Skeletal muscle satellite cell (primary cell): ENCODE data around the gene IL10.
"Not testable (repeated sequence)": the region's sequence is repeated elsewhere in the genome, so short reads cannot be mapped to it uniquely, and the experiment has no call there.

ENCODE experiments used
- H3K27me3 ChIP-seq: 2 replicates; pipeline ENCODE4 v1.7.0; 2013; ENCODE audit warnings: low read length; ENCODE audit not compliant: control insufficient read depth, insufficient read depth
- H3K36me3 ChIP-seq: 2 replicates; pipeline ENCODE4 v1.7.0; 2013; ENCODE audit warnings: mild to moderate bottlenecking, control low read depth, low read length; ENCODE audit not compliant: insufficient read depth
- H3K4me1 ChIP-seq: 2 replicates; pipeline ENCODE4 v1.7.0; 2013; ENCODE audit warnings: low read length; ENCODE audit not compliant: control insufficient read depth, insufficient read depth
- H3K4me2 ChIP-seq: 2 replicates; pipeline ENCODE4 v1.7.0; 2013; ENCODE audit warnings: mild to moderate bottlenecking, low read length
- H3K4me3 ChIP-seq: 2 replicates; pipeline ENCODE4 v1.7.0; 2013; ENCODE audit warnings: low read length
- H3K9ac ChIP-seq: 2 replicates; pipeline ENCODE4 v1.7.0; 2013; ENCODE audit warnings: mild to moderate bottlenecking, low read depth, low read length, moderate library complexity
- H3K9me3 ChIP-seq: replicated peaks from 2 replicates; pipeline ENCODE4 v1.7.0; 2013; ENCODE audit warnings: mild to moderate bottlenecking, control low read depth, low read length

Gene IL10

GRCh38 chr1:206790502-206791250, 18.4 kb upstream of the IL10 start:
- no peak overlapping the region for H3K4me3 ChIP-seq
- H3K27me3 ChIP-seq = peaks cover 10% of the 10 kb centered on the region
- no peak overlapping the region for H3K9ac ChIP-seq
- peaks cover 9% of the 10 kb centered on the region for H3K4me1 ChIP-seq
- no peak overlapping the region for H3K4me2 ChIP-seq
- H3K9me3 ChIP-seq = no peaks in the 10 kb centered on the region
- no peaks in the 10 kb centered on the region for H3K36me3 ChIP-seq

- Histone ChIP-seq H3K9ac (no peak overlapping the region), H3K27me3 (peaks cover 10% of the 10 kb centered on the region), H3K36me3 (no peaks in the 10 kb centered on the region), H3K4me1 (peaks cover 9% of the 10 kb centered on the region), H3K4me3 (no peak overlapping the region), H3K9me3 (no peaks in the 10 kb centered on the region), H3K4me2 (no peak overlapping the region)
Observed at GRCh38 chr1:206788487-206789050, 16.3 kb upstream of the IL10 start.

DNA sequence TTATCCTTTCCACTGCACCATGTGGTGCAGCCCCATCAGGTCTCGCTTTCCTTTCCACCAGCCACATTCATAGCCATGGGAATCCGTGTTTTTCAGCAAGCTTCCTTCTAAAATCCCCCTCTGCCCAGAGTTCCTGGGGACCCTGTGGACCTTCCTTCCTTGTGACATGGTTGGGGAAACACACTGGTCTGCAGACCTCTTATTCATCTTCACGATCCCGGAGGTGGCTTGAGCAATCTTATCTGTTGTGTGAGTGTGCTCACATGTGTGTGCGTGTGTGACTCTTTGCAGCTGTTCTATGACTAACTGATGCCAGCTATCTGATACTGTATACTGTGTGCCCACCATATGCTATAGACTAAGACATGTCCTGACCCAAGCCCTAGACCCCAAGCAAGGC, 15.6 kb upstream of the IL10 start:
- no peak overlapping the region for H3K4me3 ChIP-seq
- H3K9ac ChIP-seq = no peak overlapping the region
- H3K36me3 ChIP-seq = no peaks in the 10 kb centered on the region
- no peak overlapping the region for H3K4me2 ChIP-seq
- peaks cover 9% of the 10 kb centered on the region for H3K4me1 ChIP-seq
- H3K27me3 ChIP-seq = peaks cover 10% of the 10 kb centered on the region
- no peaks in the 10 kb centered on the region for H3K9me3 ChIP-seq

DNA sequence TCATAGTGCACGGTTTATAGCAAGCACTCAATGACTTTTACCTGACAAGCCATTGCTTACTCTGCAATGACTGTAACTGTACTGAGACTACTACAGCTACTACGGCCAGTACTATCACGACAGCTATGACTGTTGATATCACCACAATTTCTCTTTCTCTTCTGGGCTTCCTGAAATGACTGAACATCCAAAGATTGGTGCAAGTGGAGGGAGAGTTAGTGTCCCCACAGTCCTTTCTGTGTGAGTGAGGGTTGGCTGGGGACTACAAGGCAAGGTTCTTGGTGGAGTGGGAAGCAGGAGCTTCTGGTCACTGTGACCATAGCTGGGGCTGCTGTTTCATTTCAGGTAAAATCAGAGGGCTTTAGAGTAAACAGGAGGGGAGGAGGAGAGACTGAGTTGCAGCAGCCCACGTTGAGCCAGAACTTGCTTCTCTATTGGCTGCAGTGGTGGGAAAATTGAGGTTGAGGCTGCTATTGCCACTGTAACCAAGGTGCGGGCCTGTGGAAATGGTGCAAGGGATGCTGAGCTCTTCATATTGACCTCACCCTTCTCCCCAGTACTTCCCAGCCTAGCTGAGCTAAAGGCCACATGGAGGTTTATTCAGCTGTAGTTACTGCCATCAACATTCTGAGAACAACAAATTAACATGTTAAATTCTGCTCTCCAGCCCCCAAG, 14.1 kb upstream of the IL10 start:
- peaks cover 10% of the 10 kb centered on the region for H3K27me3 ChIP-seq
- no peak overlapping the region for H3K4me2 ChIP-seq
- H3K4me1 ChIP-seq = no peaks in the 10 kb centered on the region
- H3K4me3 ChIP-seq = no peak overlapping the region
- no peaks in the 10 kb centered on the region for H3K9me3 ChIP-seq
- H3K36me3 ChIP-seq = no peaks in the 10 kb centered on the region
- H3K9ac ChIP-seq = no peak overlapping the region

- Histone ChIP-seq H3K4me1 (no peaks in the 10 kb centered on the region), H3K36me3 (no peaks in the 10 kb centered on the region), H3K4me3 (no peak overlapping the region)
Observed at GRCh38 chr1:206785182-206785765, 13.0 kb upstream of the IL10 start.

DNA sequence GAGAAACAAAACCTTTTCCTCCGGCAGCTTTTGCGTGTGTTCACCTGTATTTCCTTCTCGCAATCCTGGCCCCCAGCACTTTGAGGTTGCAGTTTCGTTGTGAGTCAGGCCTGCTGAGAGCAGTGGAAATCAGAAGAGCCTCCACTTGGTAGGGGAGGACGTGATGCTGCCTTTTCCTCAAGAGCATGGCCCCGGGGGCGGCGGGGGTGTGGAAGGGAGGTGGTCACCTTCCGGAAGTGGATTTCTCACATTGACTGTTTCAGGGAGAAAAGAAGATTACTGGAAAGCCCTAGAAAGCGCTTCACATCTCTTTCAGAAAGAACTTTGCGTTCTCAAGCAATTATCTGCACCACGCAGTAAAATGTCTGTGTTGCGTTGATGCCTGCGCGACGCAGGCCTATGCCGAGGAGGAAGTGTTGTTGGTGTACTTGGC, 12.2 kb upstream of the IL10 start:
- H3K9me3 ChIP-seq = no peaks in the 10 kb centered on the region
- H3K4me3 ChIP-seq = no peak overlapping the region
- no peaks in the 10 kb centered on the region for H3K36me3 ChIP-seq
- H3K27me3 ChIP-seq = peaks cover 10% of the 10 kb centered on the region
- H3K4me2 ChIP-seq = no peak overlapping the region
- H3K4me1 ChIP-seq = no peaks in the 10 kb centered on the region
- no peak overlapping the region for H3K9ac ChIP-seq

More at GRCh38 chr1:206785182-206785765, 13.0 kb upstream of the IL10 start:
- Histone ChIP-seq H3K9me3 (no peaks in the 10 kb centered on the region), H3K4me2 (no peak overlapping the region), H3K9ac (no peak overlapping the region), H3K27me3 (peaks cover 10% of the 10 kb centered on the region)

- Histone ChIP-seq H3K27me3 (peaks cover 10% of the 10 kb centered on the region), H3K4me1 (no peaks in the 10 kb centered on the region), H3K9me3 (no peaks in the 10 kb centered on the region), H3K9ac (no peak overlapping the region), H3K4me3 (no peak overlapping the region), H3K36me3 (no peaks in the 10 kb centered on the region), H3K4me2 (no peak overlapping the region)
Observed at GRCh38 chr1:206783506-206783905, 11.2 kb upstream of the IL10 start.

GRCh38 chr1:206782448-206782847, 10.2 kb upstream of the IL10 start:
- Histone ChIP-seq H3K4me2 (no peak overlapping the region), H3K36me3 (no peaks in the 10 kb centered on the region), H3K4me1 (no peaks in the 10 kb centered on the region), H3K9ac (no peak overlapping the region), H3K4me3 (no peak overlapping the region), H3K9me3 (no peaks in the 10 kb centered on the region), H3K27me3 (peaks cover 17% of the 10 kb centered on the region)

- Histone ChIP-seq H3K4me3 (no peak overlapping the region), H3K9ac (no peak overlapping the region), H3K36me3 (no peaks in the 10 kb centered on the region), H3K4me1 (no peaks in the 10 kb centered on the region), H3K27me3 (peaks cover 19% of the 10 kb centered on the region), H3K9me3 (no peaks in the 10 kb centered on the region), H3K4me2 (no peak overlapping the region)
Observed at GRCh38 chr1:206779638-206780037, 7.3 kb upstream of the IL10 start.

GRCh38 chr1:206778911-206779310, 6.6 kb upstream of the IL10 start:
- H3K4me3 ChIP-seq, H3K4me1 ChIP-seq: not testable (repeated sequence)
- peaks cover 21% of the 10 kb centered on the region for H3K27me3 ChIP-seq

DNA sequence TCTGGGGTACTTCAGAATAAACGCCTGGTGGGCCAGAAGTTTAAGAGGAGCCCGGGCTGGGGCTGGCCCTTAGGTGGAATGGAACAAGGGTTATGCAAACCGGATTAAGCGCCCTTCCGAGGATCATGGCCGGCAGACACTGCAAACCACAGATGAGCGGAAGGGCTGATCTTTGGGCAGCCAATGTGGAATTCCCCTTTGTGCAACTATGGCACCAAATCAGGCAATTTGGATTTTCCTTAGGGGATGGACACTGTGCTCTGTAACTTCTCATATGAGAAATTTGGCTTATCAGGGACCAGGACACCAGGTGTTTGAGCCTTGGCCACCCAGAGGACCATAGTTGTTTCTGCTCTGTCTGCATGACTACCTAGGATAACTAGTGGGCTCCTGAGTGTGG, 5.7 kb upstream of the IL10 start:
- no peak overlapping the region for H3K9ac ChIP-seq
- H3K9me3 ChIP-seq = no peaks in the 10 kb centered on the region
- H3K27me3 ChIP-seq = peaks cover 23% of the 10 kb centered on the region
- H3K4me1 ChIP-seq = no peaks in the 10 kb centered on the region
- H3K36me3 ChIP-seq = no peaks in the 10 kb centered on the region
- H3K4me3 ChIP-seq = no peak overlapping the region
- H3K4me2 ChIP-seq = no peak overlapping the region

More at GRCh38 chr1:206778911-206779310, 6.6 kb upstream of the IL10 start:
- not testable (repeated sequence) for H3K9ac ChIP-seq, H3K4me2 ChIP-seq, H3K36me3 ChIP-seq, H3K9me3 ChIP-seq
